HG02642 (cell line): ENCODE data around the gene FAM217A.
"Not testable (repeated sequence)": the region's sequence is repeated elsewhere in the genome, so short reads cannot be mapped to it uniquely, and the experiment has no call there.

Source experiments
- ATAC-seq: cut with Tn5 transposase; IDR thresholded peaks from one replicate; pipeline ENCODE4 v1.9.1; 2021; ENCODE audit warnings: mild to moderate bottlenecking; ENCODE audit not compliant: unreplicated experiment, poor library complexity

The FAM217A gene

DNA sequence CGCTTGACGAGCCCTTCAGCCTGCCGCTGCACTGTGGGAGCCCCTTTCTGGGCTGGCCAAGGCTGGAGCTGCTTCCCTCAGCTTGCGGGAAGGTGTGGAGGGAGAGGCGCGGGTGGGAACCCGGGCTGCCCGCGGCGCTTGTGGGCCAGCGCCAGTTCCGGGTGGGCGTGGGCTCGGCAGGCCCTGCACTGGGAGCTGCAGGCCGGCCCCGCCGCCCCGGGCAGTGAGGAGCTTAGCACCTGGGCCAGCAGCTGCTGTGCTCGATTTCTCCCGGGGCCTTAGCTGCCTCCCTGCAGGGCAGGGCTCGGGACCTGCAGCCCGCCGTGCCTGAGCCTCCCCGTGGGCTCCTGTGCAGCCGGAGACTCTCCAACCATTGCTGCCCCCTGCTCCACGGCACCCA lies 11.1 kb upstream of the FAM217A start:
- ATAC-seq = not testable (repeated sequence)

DNA sequence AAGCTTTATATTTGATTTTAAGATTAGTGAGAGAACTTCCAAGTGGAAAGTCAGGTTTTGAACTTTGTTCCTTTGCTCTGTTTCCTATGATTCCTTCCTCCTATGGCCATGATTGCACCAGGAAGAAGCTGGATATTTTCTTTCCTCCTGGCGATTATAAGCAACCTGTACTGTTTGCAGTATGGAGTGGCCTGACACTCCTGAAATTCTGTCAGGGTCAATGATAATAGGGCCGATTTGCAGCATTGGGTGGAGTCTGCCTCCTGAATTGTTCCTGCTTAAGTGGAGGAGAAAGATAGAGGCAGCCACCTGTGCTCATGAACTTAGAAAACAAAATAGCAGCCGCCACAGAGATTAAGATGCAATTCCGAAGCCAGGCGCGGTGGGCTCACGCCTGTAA lies 9.8 kb upstream of the FAM217A start:
- ATAC-seq = no peak

DNA sequence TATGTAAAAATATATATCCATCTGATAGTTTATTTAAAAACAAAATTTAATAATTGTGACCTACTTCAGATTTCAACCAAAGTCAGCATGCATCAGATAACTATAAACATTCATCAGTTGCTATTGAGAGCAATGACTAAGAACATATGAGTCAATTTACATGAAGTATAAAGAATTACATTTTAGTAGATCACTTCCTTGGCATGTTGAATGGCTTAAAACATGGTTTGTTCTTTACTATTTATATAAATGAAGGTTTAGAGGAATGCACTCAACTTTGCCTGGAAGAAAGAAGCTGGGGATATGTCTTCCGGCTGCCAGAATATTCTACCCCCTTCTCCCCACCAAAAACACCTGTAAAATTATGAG lies 6.4 kb upstream of the FAM217A start:
- no peak for ATAC-seq

- no peak for ATAC-seq
Measured at GRCh38 chr6:4084444-4085331, 5.8 kb upstream of the FAM217A start.

GRCh38 chr6:4074478-4075235 lies 4.3 kb downstream of the FAM217A start:
- no peak for ATAC-seq

DNA sequence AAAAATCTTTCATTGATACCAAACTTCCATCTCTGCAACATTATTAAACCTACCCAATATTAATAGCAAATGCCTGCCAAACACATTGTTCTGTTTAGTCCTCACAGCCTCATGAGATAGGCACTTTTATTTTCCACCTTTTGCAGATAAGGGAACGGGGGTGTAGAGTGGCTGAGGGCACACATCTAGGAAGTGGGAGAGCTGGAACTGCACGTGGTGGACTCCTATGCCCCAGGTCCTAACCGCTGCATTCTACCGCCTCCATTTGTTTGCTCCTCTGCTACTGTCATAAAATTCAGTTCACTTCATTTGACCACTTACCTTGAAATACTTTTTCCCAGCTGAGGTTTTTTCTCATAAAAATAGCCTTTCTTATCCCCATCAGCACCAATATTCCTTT lies 7.6 kb downstream of the FAM217A start:
- no peak for ATAC-seq

DNA sequence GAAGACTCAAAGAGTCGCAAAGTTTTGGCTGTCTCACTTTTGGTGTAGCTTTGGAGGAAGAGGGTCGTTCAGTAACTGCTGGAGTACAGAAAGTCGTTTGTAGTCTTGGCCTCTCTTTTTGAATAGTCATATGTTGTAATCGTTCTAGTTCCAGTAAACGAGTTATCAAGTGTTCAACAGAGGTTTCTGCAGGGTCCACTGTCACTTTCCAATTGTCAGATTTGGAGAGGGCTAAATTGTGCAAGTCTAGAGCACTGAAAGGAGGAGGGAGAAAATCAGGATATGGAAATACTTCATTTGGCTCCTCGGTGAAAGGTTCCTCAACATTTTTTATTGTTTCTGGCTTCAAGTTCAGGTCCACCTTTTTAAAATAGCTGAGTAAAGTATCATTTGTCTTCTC lies 9.7 kb downstream of the FAM217A start:
- no peak for ATAC-seq

GRCh38 chr6:4067673-4068072 lies 11.3 kb downstream of the FAM217A start:
- ATAC-seq = no peak

- ATAC-seq = no peak
Measured at GRCh38 chr6:4066029-4066755, 12.7 kb downstream of the FAM217A start.

DNA sequence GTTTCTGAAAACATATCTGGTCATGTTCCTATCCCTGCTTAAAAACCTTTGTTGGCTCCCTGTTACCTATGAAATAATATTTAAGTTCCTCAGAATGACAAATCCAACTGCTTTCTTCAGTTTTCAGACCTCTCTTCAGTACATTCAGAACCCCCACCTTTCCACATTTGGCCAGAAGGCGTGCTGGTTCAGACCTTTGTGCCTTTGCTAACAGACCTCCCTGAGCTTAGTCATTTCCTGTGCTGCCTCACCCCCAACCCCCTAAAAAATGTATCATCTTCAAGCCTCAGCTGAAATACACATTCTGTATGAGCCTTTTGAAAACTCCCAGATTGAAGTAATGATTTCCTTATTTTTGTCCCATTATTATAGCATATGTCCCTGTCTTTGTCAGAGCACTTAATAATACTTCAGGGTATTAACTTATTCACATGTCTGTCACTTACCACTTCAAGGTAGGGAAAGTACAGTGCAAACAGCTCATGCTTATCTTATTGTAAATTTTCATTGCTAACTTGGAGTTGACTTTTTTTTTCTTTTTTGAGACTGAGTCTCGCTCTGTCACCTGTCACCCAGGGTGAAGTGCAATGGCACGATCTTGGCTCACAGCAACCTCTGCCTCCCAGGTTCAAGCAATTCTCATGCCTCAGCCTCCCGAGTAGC lies 19.7 kb downstream of the FAM217A start:
- ATAC-seq = no peak

DNA sequence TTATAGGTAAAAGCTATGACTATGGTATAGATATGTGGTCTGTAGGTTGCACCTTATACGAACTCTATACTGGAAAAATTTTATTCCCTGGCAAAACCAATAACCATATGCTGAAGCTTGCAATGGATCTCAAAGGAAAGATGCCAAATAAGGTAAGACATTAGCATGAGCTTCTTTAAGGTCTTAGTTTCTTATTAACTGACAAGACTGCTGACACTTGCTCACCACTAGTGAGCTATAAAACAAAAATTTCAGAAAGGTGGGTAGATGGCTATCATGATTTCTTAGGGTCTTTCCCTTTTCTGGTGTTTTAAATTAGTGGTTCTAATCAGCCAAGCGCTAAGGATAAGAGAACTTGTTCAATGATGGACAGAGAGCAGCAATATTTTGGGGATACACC lies 21.9 kb downstream of the FAM217A start:
- no peak for ATAC-seq

DNA sequence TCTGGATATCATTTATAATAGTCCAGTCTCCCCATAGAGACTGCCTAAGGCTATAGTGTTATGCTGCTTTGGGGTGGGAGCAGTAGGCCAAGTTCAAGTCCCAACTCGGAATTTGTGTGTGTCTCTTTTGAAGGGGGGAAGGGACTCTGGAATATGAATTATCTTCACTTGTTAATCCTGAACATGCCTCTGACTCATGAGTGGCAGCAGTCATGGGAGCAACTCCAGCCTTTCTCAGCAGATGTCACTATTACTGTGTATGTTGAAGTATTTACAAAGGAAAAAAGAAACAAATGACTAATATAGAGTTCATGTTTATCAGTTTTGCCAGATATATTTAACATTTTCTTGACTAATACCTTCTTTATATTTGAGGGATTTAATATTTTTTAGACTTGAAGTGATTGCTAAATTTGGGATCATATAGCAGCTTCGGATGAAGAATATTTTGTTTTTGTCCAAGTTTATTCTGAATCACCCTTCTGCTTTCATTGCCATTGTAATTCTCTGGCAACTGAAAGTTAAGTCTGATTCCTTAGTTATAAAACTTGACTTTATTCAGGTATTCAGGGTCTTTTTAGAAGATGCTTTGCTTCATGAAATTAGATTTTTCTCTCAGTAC lies 23.4 kb downstream of the FAM217A start:
- no peak for ATAC-seq

- no peak for ATAC-seq
Measured at GRCh38 chr6:4049246-4049645, 29.7 kb downstream of the FAM217A start.

GRCh38 chr6:4041480-4041879 lies 37.5 kb downstream of the FAM217A start:
- no peak for ATAC-seq

DNA sequence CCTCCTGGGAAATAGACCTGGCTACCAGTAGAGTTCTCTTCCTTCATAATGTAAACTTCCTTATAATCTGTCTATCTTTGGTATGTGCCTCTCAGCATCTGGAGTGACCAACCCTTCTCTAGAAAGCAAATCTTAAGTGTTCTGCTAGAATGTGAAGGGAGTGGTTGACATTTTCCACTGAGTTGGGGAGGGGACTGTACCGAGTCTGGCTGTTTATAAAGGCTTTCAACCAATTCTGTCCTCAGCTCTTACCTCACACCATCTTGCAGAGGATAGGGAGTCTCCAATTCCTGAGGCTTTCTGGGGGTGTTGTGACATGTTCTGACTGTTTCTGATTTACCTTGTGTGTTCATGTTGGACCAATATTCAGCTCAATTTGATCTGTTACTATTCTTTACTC lies 39.6 kb downstream of the FAM217A start:
- ATAC-seq = no peak

DNA sequence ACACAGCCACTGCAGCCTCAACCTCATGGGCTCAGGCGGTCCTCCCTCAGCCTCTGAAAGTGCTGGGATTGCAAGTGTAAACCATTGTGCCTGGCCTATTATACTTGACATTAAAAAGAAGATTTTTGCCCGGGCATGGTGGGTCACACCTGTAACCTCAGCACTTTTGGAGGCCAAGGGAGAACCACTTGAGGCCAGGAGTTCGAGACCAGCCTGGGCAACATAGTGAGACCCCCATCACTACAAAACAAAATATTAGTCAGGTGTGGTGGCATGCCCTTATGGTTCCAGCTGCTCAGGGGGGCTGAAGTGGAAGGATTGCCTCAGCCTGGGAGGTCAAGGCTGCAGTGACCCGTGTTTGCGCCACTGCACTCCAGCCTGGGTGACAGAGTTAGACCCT lies 42.4 kb downstream of the FAM217A start:
- ATAC-seq = no peak

DNA sequence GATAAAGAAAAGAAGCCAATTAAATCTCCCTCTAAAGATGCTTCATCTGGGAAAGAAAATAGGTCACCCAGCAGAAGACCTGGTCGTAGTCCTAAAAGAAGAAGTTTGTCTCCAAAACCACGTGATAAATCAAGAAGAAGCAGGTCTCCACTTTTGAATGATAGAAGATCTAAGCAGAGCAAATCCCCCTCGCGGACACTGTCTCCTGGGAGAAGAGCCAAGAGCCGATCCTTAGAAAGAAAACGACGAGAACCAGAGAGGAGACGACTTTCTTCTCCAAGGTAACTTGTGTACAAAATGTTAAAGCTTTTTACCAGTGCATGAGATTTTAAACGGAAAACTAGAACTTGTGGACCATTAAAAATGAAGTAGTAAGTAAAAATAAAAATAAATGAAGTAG lies 46.5 kb downstream of the FAM217A start:
- no peak for ATAC-seq

- no peak for ATAC-seq
Measured at GRCh38 chr6:4031442-4031841, 47.5 kb downstream of the FAM217A start.

DNA sequence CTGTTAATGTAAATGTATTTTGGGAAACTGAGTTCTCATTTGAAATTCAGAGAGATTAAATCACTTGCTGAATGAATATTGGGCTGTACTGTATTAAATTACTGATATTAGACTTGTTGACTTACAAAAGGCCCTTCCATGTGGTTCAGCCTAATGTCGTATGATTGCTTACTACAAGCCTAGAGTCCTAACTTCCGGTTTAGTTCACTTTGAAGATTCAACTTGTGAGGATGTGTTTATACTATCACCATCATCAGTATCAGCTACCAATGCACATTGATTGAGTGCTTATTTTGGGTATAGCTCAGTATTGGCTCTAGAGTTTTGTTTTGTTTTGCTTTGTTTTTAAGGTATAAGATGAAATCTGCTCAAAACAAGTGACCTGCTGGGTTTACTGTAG lies 48.3 kb downstream of the FAM217A start:
- ATAC-seq = no peak

GRCh38 chr6:4029687-4030086 lies 49.2 kb downstream of the FAM217A start:
- ATAC-seq = no peak
